Measurements from ENCODE around the gene ANXA2R. TPM values are rescaled to one million over a fixed set of nuclear protein-coding genes. Genes with fewer than 3 reads are reported as not detected.
"Not testable (repeated sequence)": the region's sequence is repeated elsewhere in the genome, so short reads cannot be mapped to it uniquely, and the experiment has no call there.

Gene ANXA2R
- polyA plus RNA-seq, 1 of the 3 experiments (the other 2 are of a cell fraction), result 1.9 TPM

DNA sequence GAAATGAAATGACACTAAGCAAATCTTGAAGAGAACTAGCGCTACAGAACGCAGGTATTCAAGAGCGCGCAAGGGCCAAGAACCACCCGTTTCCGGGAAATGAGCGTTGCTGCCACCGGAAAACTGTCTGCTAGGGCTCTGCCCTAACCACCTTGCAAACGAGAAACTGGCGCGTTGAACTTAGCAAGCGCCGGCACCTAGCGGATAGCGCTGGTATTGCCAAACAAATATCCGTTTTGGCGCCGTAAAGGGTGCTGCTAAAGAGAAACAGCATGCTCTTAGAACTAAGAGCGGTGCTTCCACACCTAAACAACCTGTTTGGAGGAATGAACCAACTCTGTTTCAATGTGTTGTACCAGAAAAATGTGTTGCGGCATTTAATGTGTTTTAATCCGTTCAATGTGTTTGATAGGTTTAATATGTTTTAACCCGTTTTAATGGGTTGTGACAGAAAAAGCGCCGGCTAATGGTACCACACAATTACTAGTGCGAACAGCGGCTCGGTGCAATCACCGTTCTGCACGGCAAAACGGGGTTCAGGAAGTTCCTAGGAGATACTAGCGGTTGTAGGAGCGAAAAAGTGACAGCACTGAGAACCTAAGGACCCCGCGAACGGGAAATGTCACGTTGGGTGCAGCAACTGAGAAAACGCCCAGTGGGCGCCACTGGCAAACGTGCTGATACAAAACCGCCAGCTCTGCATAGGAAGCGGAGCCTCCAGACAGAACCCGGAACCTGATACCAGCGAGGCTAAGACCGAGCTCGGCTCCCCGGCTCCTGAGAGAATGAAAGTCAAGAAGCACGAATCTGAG lies at the start of gene ANXA2R (continued):
- TF ChIP-seq ELF1 (IDR thresholded peaks at IDR 0.05) (0 out of 2 replicates have a peak, but pooled peaks have one; percentile 25), NRF1 (IDR thresholded peaks at IDR 0.05; ENCODE audit: low read depth, low read length) (no peak), MXI1 (IDR thresholded peaks at IDR 0.05; ENCODE audit: low read depth, low read length) (peak; percentile 15; the same call in 1 of the 2 replicates)

DNA sequence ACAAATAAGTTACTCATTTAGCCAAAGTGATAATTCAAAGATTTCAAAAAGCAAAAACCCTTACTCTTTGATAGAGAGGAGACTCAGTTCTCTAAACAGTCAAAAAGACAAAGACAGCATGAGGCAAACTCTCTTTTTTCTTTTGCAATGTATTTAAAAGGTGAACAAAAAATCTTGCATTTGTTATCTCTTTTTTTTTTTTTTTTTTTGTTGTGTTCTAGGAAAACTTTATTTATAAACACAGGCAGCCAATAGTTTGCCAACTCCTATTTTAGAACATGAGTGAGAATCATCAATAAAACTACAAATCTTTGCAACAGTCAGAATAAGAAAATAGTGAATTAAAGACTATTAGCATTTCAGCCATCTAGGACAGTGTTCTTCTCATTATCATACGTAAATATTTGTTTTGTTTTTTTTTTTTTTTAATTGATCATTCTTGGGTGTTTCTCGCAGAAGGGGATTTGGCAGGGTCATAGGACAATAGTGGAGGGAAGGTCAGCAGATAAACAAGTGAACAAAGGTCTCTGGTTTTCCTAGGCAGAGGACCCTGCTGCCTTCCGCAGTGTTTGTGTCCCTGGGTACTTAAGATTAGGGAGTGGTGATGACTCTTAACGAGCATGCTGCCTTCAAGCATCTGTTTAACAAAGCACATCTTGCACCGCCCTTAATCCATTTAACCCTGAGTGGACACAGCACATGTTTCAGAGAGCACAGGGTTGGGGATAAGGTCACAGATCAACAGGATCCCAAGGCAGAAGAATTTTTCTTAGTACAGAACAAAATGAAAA lies 46.2 kb upstream of the ANXA2R start:
- DNase-seq; H3K27me3 ChIP-seq (ENCODE audit: insufficient read depth); H2AFZ ChIP-seq (ENCODE audit: low read depth); H3K79me2 ChIP-seq (ENCODE audit: insufficient read depth); H3K27ac ChIP-seq (ENCODE audit: low read depth in 2 of 2, low read length in 1 of 2); POLR2A ChIA-PET; H3K9me2 ChIP-seq; H3K9ac ChIP-seq; H3K4me3 ChIP-seq (ENCODE audit: low read depth in 2 of 2, low read length in 1 of 2); H4K20me1 ChIP-seq (ENCODE audit: insufficient read depth); H3K4me2 ChIP-seq; H3K9me3 ChIP-seq; H3K36me3 ChIP-seq (replicated peaks in 1 of 2; ENCODE audit: control insufficient read depth in 1 of 2, insufficient read depth in 2 of 2, low read length in 1 of 2); H3K4me1 ChIP-seq (ENCODE audit: control insufficient read depth in 1 of 2, insufficient read depth in 2 of 2, low read depth in 1 of 2, low read length in 1 of 2): not testable (repeated sequence)
- peaks cover 11% of the 10 kb centered on the region for H3F3A ChIP-seq (replicated peaks; ENCODE audit: insufficient read depth)
- WGBS (ENCODE audit: low lambda C conversion rate), result 96% methylated on average over 2 of the region's 5 CpGs
- CTCF ChIA-PET, result interaction anchor here (2.5 kb wide), 1 partner anchor 20 kb away, joined by 10 read pairs; no protein-coding TSS in a partner anchor

GRCh38 chr5:43085453-43085852 lies 45.3 kb upstream of the ANXA2R start:
- Histone ChIP-seq H3K4me1 (ENCODE audit: control insufficient read depth in 1 of 2, insufficient read depth in 2 of 2, low read depth in 1 of 2, low read length in 1 of 2) (peaks cover 0 to 6% of the 10 kb centered on the region in 2 experiments; a peak in 2 of 4 replicates), H3K79me2 (ENCODE audit: insufficient read depth) (no peaks in the 10 kb centered on the region), H3K36me3 (replicated peaks in 1 of 2; ENCODE audit: control insufficient read depth in 1 of 2, insufficient read depth in 2 of 2, low read length in 1 of 2) (peaks cover 5 to 9% of the 10 kb centered on the region in 2 experiments), H3F3A (replicated peaks; ENCODE audit: insufficient read depth) (peaks cover 11% of the 10 kb centered on the region), H3K9ac (no peak overlapping the region), H3K4me3 (ENCODE audit: low read depth in 2 of 2, low read length in 1 of 2) (no peak overlapping the region), H3K9me3 (no peaks in the 10 kb centered on the region), H3K9me2 (no peaks in the 10 kb centered on the region), H2AFZ (ENCODE audit: low read depth) (no peak overlapping the region), H3K4me2 (no peak overlapping the region), H3K27ac (ENCODE audit: low read depth in 2 of 2, low read length in 1 of 2) (no peak overlapping the region), H4K20me1 (ENCODE audit: insufficient read depth) (no peaks in the 10 kb centered on the region), H3K27me3 (ENCODE audit: insufficient read depth) (no peaks in the 10 kb centered on the region)
- ChIA-PET CTCF (interaction anchor here (2.5 kb wide), 1 partner anchor 21 kb away, joined by 10 read pairs; no protein-coding TSS in a partner anchor), POLR2A (no interaction called here)
- DNase-seq, result no peak
- WGBS (ENCODE audit: low lambda C conversion rate), result 93% methylated on average over 5 of the region's 5 CpGs
- TF ChIP-seq NFIC (IDR thresholded peaks at IDR 0.05; ENCODE audit: borderline replicate concordance), result no peak
- no peak for TF ChIP-seq USF1 (IDR thresholded peaks at IDR 0.05; ENCODE audit: borderline replicate concordance, low read depth)
- TF ChIP-seq EP300 (IDR thresholded peaks at IDR 0.05; ENCODE audit: borderline replicate concordance in 1 of 2, low read depth in 1 of 2, low read length in 1 of 2), result no peak
- TF ChIP-seq JUND (IDR thresholded peaks at IDR 0.05), result no peak
- no peak for TF ChIP-seq TAF1 (IDR thresholded peaks at IDR 0.05; ENCODE audit: borderline replicate concordance, low read depth, low read length)

- H2AFZ ChIP-seq (ENCODE audit: low read depth); H3K4me2 ChIP-seq; H3K4me1 ChIP-seq (ENCODE audit: control insufficient read depth in 1 of 2, insufficient read depth in 2 of 2, low read depth in 1 of 2, low read length in 1 of 2); H3K9me2 ChIP-seq; H3K9ac ChIP-seq; H3K4me3 ChIP-seq (ENCODE audit: low read depth in 2 of 2, low read length in 1 of 2); H4K20me1 ChIP-seq (ENCODE audit: insufficient read depth); H3K27ac ChIP-seq (ENCODE audit: low read depth in 2 of 2, low read length in 1 of 2); H3K79me2 ChIP-seq (ENCODE audit: insufficient read depth); POLR2A ChIA-PET; H3K27me3 ChIP-seq (ENCODE audit: insufficient read depth); H3K9me3 ChIP-seq; DNase-seq: not testable (repeated sequence)
- Histone ChIP-seq H3K36me3 (replicated peaks in 1 of 2; ENCODE audit: control insufficient read depth in 1 of 2, insufficient read depth in 2 of 2, low read length in 1 of 2) (peaks cover 9 to 12% of the 10 kb centered on the region in 2 experiments), H3F3A (replicated peaks; ENCODE audit: insufficient read depth) (peaks cover 11% of the 10 kb centered on the region)
- CTCF ChIA-PET, result interaction anchor here (1.2 to 2.5 kb wide), 2 partner anchors 20 to 22 kb away, joined by 4 to 10 read pairs; no protein-coding TSS in a partner anchor
- 87% methylated on average over 7 of the region's 7 CpGs for WGBS (ENCODE audit: low lambda C conversion rate)
These were observed 44.3 kb upstream of the ANXA2R start for GRCh38 chr5:43084468-43084867.
